GM10266 (cell line): ENCODE measurements around the gene PYGB.

Source experiments
- DNase-seq: peaks from one replicate; pipeline ENCODE4 v3.0.0; 2012; ENCODE audit errors: extremely low spot score
- CTCF ChIP-seq: IDR thresholded peaks from 2 replicates; pipeline ENCODE4 v1.5.1; 2012; ENCODE audit warnings: mild to moderate bottlenecking, low read depth; ENCODE audit not compliant: control insufficient read depth, insufficient read depth; ENCODE audit errors: missing control alignments

The PYGB gene

GRCh38 chr20:25314497-25315417 is 66.9 kb downstream of the PYGB start:
- no peak for TF ChIP-seq CTCF
- no peak for DNase-seq

GRCh38 chr20:25315418-25316210 is 67.7 kb downstream of the PYGB start:
- no peak for DNase-seq

GRCh38 chr20:25316506-25317190 is 68.8 kb downstream of the PYGB start:
- TF ChIP-seq CTCF: no peak
- DNase-seq: no peak

More at GRCh38 chr20:25315418-25316210, 67.7 kb downstream of the PYGB start:
- no peak for TF ChIP-seq CTCF

GRCh38 chr20:25317351-25318075 is 69.6 kb downstream of the PYGB start:
- DNase-seq: no peak
- TF ChIP-seq CTCF: no peak

GRCh38 chr20:25318471-25319240 is 70.8 kb downstream of the PYGB start:
- no peak for TF ChIP-seq CTCF
- peak; percentile 85 for DNase-seq

- no peak for TF ChIP-seq CTCF
- DNase-seq: no peak
Observed at GRCh38 chr20:25319241-25320034, 71.6 kb downstream of the PYGB start.
